DOHH2 (cell line): ENCODE results near the gene SLC49A3.

Experiments
- CTCF ChIP-seq: fragments of 200-600 bp; sonication (generic); IDR thresholded peaks from one replicate; pipeline ENCODE4 v1.5.1; 2014; ENCODE audit warnings: antibody characterized with exemption, mild to moderate bottlenecking, low read depth, low read length; ENCODE audit not compliant: poor library complexity, severe bottlenecking
- EZH2phosphoT487 ChIP-seq: fragments of 200-600 bp; sonication (generic); IDR thresholded peaks from 2 replicates; pipeline ENCODE4 v1.6.1; 2017; ENCODE audit warnings: borderline replicate concordance, mild to moderate bottlenecking, antibody characterized with exemption, low read length, moderate library complexity, mixed read lengths

- no peak for TF ChIP-seq CTCF
- no peak for TF ChIP-seq EZH2phosphoT487
Measured at GRCh38 chr4:666436-666810, 22.5 kb downstream of the SLC49A3 start.
